Measurements from ENCODE around the gene RABGGTA.

RABGGTA gene

GRCh38 chr14:24278424-24278823, 7.0 kb upstream of the RABGGTA start:
- DNase-seq: no peak

DNA sequence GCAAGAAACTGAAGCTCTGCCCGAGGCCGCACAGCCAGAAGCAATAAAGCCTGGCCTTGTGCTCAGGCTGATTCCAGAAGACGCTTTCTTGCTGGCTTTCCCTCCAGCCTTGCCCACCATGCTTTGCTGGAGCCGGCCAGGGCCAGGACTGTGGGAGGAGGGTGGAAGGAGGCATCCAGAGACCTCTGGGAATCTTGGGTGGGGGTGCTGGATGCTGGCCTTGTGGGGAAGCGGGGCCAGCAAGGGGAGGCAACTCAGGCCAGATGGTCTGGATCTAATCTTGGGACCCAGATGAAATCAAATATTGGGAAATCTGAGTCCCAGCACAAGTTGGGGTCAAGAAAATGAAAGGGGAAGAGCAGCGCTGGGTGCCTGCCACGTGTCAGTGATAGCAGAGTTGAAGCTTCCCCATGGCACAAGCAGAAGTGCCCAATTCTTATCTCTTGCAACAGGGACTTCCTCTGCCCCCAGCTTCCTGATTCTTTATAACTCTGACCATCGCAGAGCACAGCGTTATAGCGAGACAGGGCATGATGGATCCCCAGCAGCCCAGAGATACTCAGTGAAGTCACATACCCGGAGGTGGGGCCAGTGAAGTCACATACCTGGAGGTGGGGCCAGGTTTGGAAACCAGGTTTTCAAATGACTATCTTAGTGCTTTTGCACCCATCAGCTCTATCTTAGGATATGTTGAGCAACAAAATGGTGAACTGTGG, 6.4 kb upstream of the RABGGTA start:
- DNase-seq: no peak

DNA sequence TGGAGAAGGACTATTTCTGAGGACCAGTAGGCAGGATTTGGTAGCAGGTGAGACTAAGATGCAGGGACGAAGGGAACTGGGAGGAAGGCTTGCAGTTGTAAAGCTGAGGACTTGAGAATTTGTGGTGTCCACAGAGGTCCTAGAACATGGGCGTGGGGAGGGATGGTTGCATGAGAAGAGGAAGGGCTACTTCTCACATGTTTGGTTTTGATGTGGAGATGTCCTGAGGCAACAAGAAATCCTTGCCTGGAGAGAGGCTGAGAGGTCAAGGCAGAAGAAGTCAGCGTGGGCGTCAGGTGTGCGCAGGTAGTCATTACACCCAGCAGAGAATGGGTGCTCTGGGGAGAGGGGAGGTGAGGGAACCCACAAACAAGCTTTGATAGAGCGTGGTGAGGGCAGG, 5.7 kb upstream of the RABGGTA start:
- no peak for DNase-seq

DNA sequence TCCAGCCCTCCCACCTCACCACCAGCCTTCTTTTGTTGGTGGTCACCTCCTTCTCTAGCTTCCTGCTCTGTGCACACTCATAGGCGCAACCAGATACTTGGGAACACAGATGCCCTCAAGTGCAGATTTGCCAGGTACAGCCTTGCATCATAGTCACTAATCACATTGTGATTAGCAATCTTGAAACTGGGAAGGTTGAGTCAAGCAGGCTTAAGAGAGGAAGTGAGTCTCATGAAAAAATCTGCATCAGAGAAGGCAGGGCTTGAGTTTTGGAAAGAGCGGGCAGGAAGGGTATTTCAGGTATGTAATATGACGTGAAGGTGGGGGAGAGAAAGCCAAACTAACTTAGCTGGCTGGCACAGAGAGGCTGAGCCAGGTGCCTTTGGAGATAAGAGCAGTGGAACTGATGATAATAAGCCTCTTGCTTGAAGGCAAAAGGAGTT, 2.7 kb upstream of the RABGGTA start:
- no peak for DNase-seq

DNA sequence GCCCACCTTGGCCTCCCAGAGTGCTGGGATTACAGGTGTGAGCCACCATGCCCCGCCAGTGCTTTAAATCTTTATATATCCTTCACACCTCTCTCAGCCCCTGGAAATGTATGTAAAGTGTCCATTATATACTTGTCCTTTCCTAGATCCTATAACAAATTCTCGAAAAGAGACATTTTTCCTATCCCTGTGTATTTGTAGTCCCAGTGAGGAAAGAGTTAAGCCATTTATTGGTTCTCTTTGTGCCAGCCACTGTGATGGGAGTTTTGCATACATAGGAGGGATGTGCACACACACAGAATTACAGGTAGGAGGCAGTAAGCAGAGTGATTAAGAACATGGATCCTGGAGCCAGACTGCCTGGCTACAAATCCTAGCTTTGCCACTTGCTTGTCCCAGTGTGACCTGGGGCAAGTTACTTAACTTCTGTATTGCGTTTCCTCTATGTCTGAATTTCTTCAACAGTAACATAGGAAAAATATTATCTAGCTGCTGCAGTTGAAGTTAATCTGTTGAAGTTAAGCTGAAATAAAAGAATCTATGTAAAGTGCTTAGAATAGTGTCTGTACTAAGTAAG, 2.1 kb upstream of the RABGGTA start:
- DNase-seq: no peak

GRCh38 chr14:24272467-24272866, 1.1 kb upstream of the RABGGTA start:
- DNase-seq: no peak

GRCh38 chr14:24271834-24272263, 452 bp upstream of the RABGGTA start:
- no peak for DNase-seq

DNA sequence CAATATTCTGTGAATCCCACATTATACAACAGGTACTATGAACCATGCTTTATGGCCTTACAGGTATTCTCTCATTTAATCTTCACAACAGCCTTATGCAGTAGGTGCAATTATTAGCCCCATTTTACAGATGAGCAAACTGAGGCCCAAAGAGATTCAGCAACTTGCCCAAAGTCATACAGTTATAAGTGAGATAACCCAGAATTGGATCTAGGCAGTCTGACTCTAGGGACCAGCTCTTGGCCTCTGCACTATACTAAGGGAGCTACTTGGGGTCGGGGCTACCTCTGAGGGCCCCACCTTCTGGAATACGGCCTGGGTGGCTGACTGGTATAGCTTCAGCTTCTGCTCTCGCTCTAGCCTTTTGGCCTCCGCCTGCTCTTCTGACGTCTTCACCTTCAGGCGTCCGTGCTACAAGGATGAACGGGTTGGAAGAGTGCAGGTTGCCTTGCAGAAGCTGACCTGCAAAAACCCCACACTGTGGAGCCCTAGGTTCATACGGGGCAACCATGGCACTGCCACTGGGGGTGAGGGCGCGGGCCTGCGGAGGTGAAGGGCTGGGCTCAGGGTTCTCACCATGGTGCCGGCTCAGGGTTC, 762 bp downstream of the RABGGTA start:
- DNase-seq: no peak

GRCh38 chr14:24269910-24270536, 1.4 kb downstream of the RABGGTA start:
- no peak for DNase-seq

GRCh38 chr14:24269368-24269767, 2.0 kb downstream of the RABGGTA start:
- DNase-seq: no peak

DNA sequence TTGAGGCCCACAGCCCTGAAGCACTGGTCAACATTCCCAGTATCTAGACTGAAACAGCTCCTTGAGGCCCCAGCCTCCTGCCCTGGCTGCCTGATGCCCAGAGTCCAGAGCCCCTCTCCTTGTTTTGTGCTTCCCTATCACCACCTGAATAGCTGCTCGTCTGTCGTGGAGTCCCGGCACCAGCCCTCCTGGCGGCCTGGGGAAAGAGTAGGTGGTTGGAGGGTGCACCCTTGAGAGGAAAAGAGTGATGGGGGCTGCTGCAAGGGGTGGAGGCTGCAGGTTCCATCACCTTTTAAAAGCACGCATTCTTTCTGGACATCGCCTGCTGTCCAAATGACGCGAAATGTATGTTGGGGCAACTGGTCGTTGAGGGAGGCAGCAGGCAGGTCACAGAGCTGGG, 3.2 kb downstream of the RABGGTA start:
- no peak for DNase-seq

DNA sequence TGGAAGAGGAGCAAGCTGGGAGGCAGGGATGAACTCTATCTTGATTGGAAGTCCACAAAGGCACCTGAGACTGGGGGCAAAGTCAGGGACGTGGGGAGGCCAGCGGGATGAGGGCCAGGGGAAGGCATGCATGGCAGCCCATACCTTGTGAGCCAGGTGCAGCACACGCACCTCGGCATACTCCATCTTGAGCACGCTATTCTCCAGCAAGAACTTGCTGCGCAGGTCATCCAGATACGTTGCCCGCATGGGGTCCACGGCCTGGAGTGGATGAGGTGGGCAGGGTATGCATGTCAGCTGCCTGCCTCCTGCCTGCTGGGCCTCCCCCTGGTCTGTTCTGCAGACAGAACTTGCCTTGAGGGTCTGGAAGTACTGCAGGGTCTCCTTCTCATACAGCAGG, 3.9 kb downstream of the RABGGTA start:
- DNase-seq: no peak

DNA sequence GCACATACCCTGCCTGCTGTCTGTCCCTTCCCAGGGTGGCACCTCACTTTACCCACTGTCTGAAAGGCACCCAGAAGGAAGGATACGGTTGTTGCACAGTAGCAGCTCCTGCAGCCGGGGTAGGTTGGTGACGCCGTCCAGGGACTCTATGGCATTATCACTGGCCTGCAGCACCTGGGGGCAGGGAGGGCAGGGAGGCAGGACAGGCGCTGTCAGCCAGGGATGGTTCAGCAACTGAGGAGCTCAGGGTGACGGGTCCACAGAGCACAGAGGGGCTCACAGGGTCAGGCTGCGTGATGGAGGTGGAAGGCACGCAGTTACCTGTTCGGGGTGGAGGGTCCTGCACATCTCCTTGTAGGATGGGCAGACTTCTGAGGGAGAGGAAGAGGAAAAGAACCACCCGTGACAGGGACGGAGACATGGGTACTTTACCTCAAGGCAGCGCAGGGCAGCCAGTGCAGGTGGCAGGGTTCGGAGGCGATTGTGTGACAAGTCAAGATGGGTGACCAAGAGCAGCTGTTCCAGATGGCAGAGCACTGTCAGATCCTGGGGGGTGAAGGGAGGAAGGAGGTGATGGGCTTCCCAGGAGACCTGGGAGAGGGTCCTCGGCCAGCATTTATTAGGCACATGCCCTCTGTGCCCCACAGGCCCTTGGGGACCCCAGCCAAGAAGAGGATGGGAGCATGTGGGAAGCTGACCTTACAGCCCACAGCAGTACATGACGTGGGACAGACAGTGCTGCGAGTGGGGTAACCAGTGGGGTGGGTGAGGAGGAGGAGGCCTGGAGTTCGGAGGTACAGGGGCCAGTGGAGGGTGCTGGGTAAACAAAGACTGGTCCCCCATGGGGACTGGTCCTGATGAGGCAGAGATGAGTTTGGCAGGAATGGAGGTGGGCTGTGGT, 4.8 kb downstream of the RABGGTA start:
- DNase-seq: no peak

- no peak for DNase-seq
Measured at GRCh38 chr14:24264298-24264697, 7.1 kb downstream of the RABGGTA start.

GRCh38 chr14:24263848-24264247, 7.5 kb downstream of the RABGGTA start:
- DNase-seq: no peak

- no peak for DNase-seq
Measured at GRCh38 chr14:24262821-24263733, 8.3 kb downstream of the RABGGTA start, which contains the start of gene TGM1. Gene TGM1, minus strand, starts transcription at chr14:24263177. Its CDS starts 825 bp downstream, at chr14:24262352.

- no peak for DNase-seq
Measured at GRCh38 chr14:24261969-24262327, 9.4 kb downstream of the RABGGTA start.

GRCh38 chr14:24261256-24261968, 10.0 kb downstream of the RABGGTA start:
- no peak for DNase-seq

GRCh38 chr14:24260780-24261157, 10.6 kb downstream of the RABGGTA start:
- DNase-seq: no peak

- no peak for DNase-seq
Measured at GRCh38 chr14:24260026-24260779, 11.2 kb downstream of the RABGGTA start.

Data from NCI-H524 treated with DMSO at 0.1 percent for 48 hours (cell line).